Skeletal muscle tissue (tissue), 4 donors: Measurements from ENCODE around the gene DHPS. TPM values are rescaled to one million over a fixed set of nuclear protein-coding genes. Genes with fewer than 3 reads are reported as not detected.
"Not testable (repeated sequence)": the region's sequence is repeated elsewhere in the genome, so short reads cannot be mapped to it uniquely, and the experiment has no call there.

Experiments used
- H3K27ac ChIP-seq: one replicate; pipeline ENCODE4 v1.7.0; 2013; ENCODE audit warnings: mild to moderate bottlenecking, low read depth, low read length, inconsistent platforms
- H3K27me3 ChIP-seq, 3 donors: one replicate each; pipeline ENCODE4 v1.7.0; 2013; ENCODE audit warnings: low read length in 3 of 3; ENCODE audit not compliant: control insufficient read depth in 3 of 3, insufficient read depth in 3 of 3
- H3K36me3 ChIP-seq, 3 donors: one replicate each; pipeline ENCODE4 v1.7.0; 2013; ENCODE audit warnings: low read length in 3 of 3; ENCODE audit not compliant: control insufficient read depth in 3 of 3, insufficient read depth in 3 of 3
- H3K4me1 ChIP-seq, 3 donors: one replicate each; pipeline ENCODE4 v1.7.0; 2013; ENCODE audit warnings: low read length in 3 of 3, mild to moderate bottlenecking in 3 of 3; ENCODE audit not compliant: control insufficient read depth in 3 of 3, insufficient read depth in 3 of 3
- H3K4me3 ChIP-seq, 3 donors: one replicate each; pipeline ENCODE4 v1.7.0; 2013; ENCODE audit warnings: low read length in 3 of 3
- H3K9ac ChIP-seq, 3 donors: one replicate each; pipeline ENCODE4 v1.7.0; 2013; ENCODE audit warnings: low read length in 3 of 3, mild to moderate bottlenecking in 3 of 3, moderate library complexity in 2 of 3, low read depth in 1 of 3
- H3K9me3 ChIP-seq, 3 donors: one replicate each; pipeline ENCODE4 v1.7.0; 2013; ENCODE audit warnings: low read length in 3 of 3; ENCODE audit not compliant: control insufficient read depth in 3 of 3
- total RNA-seq: library from RNA; depleted of rRNA; stranded (reverse); fragments of >200 nt; gene quantifications from one replicate; pipeline ENCODE4 v1.2.3, GENCODE V29; 2014
- donor health status: Osteomylitis.

Gene DHPS
- total RNA-seq, 1 donor from 2014 or later: 56.9 TPM

DNA sequence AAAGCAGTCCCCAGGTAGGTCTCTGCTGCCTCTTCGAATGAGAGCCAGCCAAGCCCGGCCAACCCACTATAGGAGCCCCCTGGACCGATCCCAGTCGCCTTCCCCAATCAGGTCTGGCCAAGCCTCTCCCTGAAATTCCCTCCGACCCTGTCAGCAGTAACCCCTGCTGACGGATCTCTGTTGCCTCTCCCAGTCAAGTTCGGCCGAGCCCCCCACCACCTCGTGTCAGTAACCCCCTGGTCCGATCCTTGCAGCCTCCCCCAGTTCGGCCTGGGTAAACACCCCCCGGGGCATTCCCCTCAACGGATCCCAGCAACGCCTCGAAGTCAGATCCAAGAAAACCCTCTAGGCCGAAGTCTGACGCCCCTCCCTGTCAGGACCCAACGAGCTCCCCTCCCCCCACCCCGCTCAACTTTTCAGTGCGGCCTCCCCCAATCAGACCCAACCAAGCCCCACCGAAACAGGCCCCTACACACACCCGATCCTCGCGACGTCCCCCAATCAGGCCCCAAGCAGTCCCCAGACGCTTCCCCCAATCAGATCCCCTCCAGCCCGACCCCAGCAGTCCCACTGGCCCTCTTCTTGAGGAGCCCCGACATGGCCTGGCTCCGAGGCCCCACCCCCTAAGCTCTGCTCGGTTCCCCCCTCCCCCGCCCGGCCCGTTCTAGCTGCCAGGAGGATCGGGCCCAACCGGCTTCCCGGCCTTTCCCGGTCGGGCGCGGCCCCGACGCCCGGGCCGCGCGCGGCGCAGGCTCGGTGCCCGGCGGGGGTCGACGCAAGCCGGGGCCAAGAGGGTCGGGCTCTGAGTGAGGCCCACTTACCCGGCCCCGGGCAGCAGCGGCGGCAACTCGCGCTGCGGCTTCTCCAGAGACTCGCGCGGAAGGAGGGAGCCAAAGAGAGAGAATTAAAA, 40.2 kb upstream of the DHPS start:
- peak overlapping the region; percentile 73 to 87 (median 85) for H3K4me3 ChIP-seq
- no peaks in the 10 kb centered on the region for H3K9me3 ChIP-seq

DNA sequence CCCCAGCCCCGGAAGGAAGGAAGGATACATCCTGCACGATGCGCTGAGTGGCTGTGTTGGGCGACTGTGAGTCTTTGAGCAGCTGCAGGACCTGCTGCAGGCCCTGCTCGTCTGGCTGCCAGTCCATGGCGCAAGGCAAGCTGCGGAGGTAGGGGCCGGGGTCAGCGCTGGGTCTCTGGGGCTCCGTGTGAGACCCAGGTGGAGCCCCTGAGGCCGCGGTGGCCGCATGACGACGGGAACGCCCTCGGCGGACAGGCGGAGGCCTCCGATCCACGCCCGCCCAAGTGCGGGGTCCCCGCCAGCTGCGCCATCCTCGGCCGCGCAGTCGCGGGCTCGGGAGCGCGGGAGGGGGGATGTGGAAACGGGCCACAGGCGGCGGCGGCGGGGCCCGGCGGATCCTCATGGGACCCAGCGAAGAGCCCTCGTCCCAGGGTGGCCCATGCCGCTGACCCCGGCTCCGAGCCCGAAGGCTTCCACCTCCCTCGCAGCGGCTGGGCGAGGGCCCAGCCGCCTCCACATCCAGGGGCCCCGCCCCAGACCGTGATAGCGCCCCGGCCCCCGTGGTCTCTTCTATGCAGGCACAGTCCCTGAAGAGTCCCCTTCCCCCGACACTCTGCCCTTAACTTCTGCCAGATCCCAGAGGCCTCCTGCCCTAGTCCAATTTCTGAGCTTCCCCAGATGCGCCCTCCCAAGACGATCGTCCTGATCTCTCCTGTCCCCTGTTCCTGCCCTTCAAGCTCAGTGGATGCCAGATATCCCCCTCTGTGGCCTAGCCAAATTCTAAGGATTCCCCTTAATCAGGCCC, 39.4 kb upstream of the DHPS start:
- peaks cover 14 to 18% (median 16%) of the 10 kb centered on the region in 3 donors for H3K36me3 ChIP-seq
- peaks cover 30 to 38% (median 34%) of the 10 kb centered on the region in 3 donors for H3K4me1 ChIP-seq
- H3K27me3 ChIP-seq: no peaks in the 10 kb centered on the region

More for the DNA sequence above, 40.2 kb upstream of the DHPS start:
- Histone ChIP-seq H3K27me3 (no peaks in the 10 kb centered on the region), H3K9ac (peak overlapping the region; percentile 80 to 95 (median 94)), H3K27ac (peak overlapping the region; percentile 89), H3K36me3 (peaks cover 8 to 14% (median 10%) of the 10 kb centered on the region in 3 donors), H3K4me1 (peaks cover 30 to 38% (median 34%) of the 10 kb centered on the region in 3 donors)

GRCh38 chr19:12720296-12720695, 38.6 kb upstream of the DHPS start:
- no peaks in the 10 kb centered on the region for H3K27me3 ChIP-seq
- H3K4me3 ChIP-seq: peak overlapping the region in 2 of 3 donors; percentile 70 to 73
- H3K36me3 ChIP-seq: peaks cover 19 to 21% (median 20%) of the 10 kb centered on the region in 3 donors
- H3K4me1 ChIP-seq: peaks cover 30 to 38% (median 34%) of the 10 kb centered on the region in 3 donors
- peak overlapping the region; percentile 70 to 94 (median 80) for H3K9ac ChIP-seq
- H3K27ac ChIP-seq: peak overlapping the region; percentile 89
- no peaks in the 10 kb centered on the region for H3K9me3 ChIP-seq

More for the DNA sequence above, 39.4 kb upstream of the DHPS start:
- Histone ChIP-seq H3K4me3 (peak overlapping the region; percentile 73 to 87 (median 85)), H3K9me3 (no peaks in the 10 kb centered on the region), H3K9ac (peak overlapping the region; percentile 80 to 95 (median 94)), H3K27ac (peak overlapping the region; percentile 89)

GRCh38 chr19:12715929-12716328, 34.2 kb upstream of the DHPS start:
- peaks cover 49 to 56% (median 50%) of the 10 kb centered on the region in 3 donors for H3K36me3 ChIP-seq
- no peak overlapping the region for H3K27ac ChIP-seq
- H3K4me1 ChIP-seq: peaks cover 8 to 22% (median 12%) of the 10 kb centered on the region in 3 donors
- H3K9ac ChIP-seq: no peak overlapping the region
- H3K9me3 ChIP-seq: no peaks in the 10 kb centered on the region
- H3K27me3 ChIP-seq: no peaks in the 10 kb centered on the region
- H3K4me3 ChIP-seq: no peak overlapping the region

- Histone ChIP-seq H3K4me3 (no peak overlapping the region), H3K9ac (no peak overlapping the region), H3K36me3 (peaks cover 55 to 61% (median 56%) of the 10 kb centered on the region in 3 donors), H3K27ac (no peak overlapping the region), H3K9me3 (no peaks in the 10 kb centered on the region), H3K27me3 (no peaks in the 10 kb centered on the region), H3K4me1 (peaks cover 0 to 14% (median 4%) of the 10 kb centered on the region in 3 donors)
These were observed 33.4 kb upstream of the DHPS start for GRCh38 chr19:12715102-12715501.

DNA sequence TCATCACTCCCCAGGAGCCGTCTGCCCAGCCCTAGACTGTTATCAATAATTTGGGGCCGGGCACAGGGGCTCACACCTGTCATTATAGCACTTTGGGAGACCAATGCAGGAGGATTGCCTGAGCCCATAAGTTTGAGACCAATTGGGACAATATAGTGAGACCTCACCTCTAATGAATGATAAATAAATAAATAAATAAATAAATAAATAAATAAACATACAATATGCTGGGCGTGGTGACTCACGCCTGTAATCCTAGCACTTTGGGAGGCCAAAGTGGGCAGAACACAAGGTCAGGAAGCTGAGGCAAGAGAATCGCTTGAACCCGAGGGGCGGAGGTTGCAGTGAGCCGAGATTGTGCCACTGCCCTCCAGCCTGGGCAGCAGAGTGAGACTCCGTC, 31.6 kb upstream of the DHPS start:
- H3K4me3 ChIP-seq, H3K27me3 ChIP-seq, H3K9ac ChIP-seq, H3K9me3 ChIP-seq, H3K4me1 ChIP-seq, H3K27ac ChIP-seq: not testable (repeated sequence)
- H3K36me3 ChIP-seq: peaks cover 57 to 61% (median 60%) of the 10 kb centered on the region in 3 donors

GRCh38 chr19:12712077-12712476, 30.4 kb upstream of the DHPS start:
- not testable (repeated sequence) for H3K4me1 ChIP-seq, H3K27ac ChIP-seq, H3K9me3 ChIP-seq, H3K4me3 ChIP-seq, H3K27me3 ChIP-seq, H3K9ac ChIP-seq
- H3K36me3 ChIP-seq: peaks cover 58 to 70% (median 61%) of the 10 kb centered on the region in 3 donors

DNA sequence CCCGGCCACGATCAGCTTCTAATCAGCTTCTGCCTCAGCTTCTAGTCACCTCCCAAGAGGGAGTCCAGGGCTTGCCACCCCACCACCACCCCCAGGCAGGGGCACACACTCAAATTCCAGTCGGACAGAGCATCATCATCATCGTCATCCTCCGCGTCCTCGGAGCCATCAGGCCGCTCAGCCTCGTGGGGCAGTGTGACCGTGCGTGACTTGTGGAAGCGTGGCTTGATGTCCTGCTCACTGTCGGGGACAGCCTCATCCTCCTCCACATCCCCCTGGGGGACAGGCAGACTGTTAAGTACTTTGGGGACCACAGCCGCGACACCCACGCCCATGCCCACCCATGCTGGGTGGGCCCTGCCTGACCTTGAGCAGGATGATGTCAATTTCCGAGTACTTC, 29.5 kb upstream of the DHPS start:
- H3K9ac ChIP-seq: no peak overlapping the region
- H3K9me3 ChIP-seq: no peaks in the 10 kb centered on the region
- H3K4me1 ChIP-seq: no peaks in the 10 kb centered on the region
- no peak overlapping the region for H3K27ac ChIP-seq
- no peak overlapping the region for H3K4me3 ChIP-seq
- no peaks in the 10 kb centered on the region for H3K27me3 ChIP-seq
- H3K36me3 ChIP-seq: peaks cover 59 to 67% (median 64%) of the 10 kb centered on the region in 3 donors

DNA sequence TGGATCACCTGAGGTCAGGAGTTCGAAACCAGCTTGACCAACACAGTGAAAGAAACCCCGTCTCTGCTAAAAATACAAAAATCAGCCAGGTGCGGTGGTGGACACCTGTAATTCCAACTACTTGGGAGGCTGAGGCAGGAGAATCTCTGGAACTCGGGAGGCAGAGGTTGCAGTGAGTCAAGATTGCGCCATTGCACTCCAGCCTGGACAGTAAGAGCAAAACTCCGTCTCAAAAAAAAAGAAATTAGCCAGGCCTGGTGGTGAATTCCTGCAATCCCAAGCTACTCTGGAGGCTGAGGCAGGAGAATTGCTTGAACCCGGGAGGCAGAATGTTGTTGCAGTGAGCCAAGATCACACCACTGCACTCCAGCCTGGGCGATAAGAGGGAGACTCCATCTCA, 27.0 kb upstream of the DHPS start:
- Histone ChIP-seq H3K36me3 (peaks cover 54 to 70% (median 69%) of the 10 kb centered on the region in 3 donors), H3K27ac (no peak overlapping the region), H3K27me3 (no peaks in the 10 kb centered on the region), H3K9me3 (no peaks in the 10 kb centered on the region), H3K4me3 (no peak overlapping the region), H3K4me1 (no peaks in the 10 kb centered on the region), H3K9ac (no peak overlapping the region)
